ACC112 (cell line): Measurements from ENCODE around the gene MPPED2.

Experiments used
- H2AFZ ChIP-seq: fragments of 200-600 bp; sonication (generic); one replicate; pipeline ENCODE4 v1.6.0; 2017; ENCODE audit warnings: antibody characterized with exemption, low read length; ENCODE audit not compliant: unreplicated experiment
- H3K27ac ChIP-seq: fragments of 200-600 bp; sonication (generic); 2 replicates; pipeline ENCODE4 v1.5.1; 2014; ENCODE audit warnings: low read depth, mild to moderate bottlenecking, antibody characterized with exemption, low read length, moderate library complexity
- H3K27me3 ChIP-seq: fragments of 200-600 bp; sonication (generic); 2 replicates; pipeline ENCODE4 v1.6.1; 2014; ENCODE audit warnings: mild to moderate bottlenecking, antibody characterized with exemption, low read length, moderate library complexity, mixed read lengths; ENCODE audit not compliant: insufficient read depth
- H3K36me3 ChIP-seq: fragments of 200-600 bp; sonication (generic); 2 replicates; pipeline ENCODE4 v1.6.1; 2016; ENCODE audit warnings: mild to moderate bottlenecking, antibody characterized with exemption, low read length, moderate library complexity, mixed read lengths; ENCODE audit not compliant: insufficient read depth
- H3K4me1 ChIP-seq: fragments of 200-600 bp; sonication (generic); one replicate; pipeline ENCODE4 v1.6.1; 2016; ENCODE audit warnings: low read length, mixed read lengths; ENCODE audit not compliant: insufficient read depth, unreplicated experiment, control insufficient read depth
- H3K4me3 ChIP-seq: fragments of 200-600 bp; sonication (generic); 2 replicates; pipeline ENCODE4 v1.5.1; 2014; ENCODE audit warnings: mild to moderate bottlenecking, low read depth, low read length
- H3K79me2 ChIP-seq: fragments of 200-600 bp; sonication (generic); one replicate; pipeline ENCODE4 v1.6.0; 2016; ENCODE audit warnings: low read length; ENCODE audit not compliant: control insufficient read depth, unreplicated experiment, insufficient read depth

MPPED2 gene

DNA sequence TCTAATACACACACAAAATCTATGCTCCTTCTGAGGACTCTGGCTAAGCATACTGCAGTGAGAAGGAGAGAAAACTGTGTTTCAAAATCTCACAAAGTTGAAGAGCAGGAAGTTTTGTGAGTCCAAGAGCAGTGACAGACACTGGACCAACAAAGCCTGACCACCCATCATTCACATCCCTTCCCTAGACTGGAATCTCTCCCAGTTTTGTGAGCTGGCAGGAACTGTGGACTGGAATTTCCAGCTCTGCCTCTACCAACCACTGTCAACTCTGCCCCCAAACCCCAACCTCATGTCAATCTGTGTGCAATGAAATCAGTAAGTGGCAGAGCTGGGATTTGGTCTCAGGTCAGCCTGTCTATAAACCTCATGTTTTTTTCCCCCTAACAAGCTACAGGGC is 150.7 kb downstream of the MPPED2 start:
- H2AFZ ChIP-seq = no peak overlapping the region
- no peak overlapping the region for H3K4me3 ChIP-seq
- H3K27ac ChIP-seq = no peak overlapping the region
- H3K4me1 ChIP-seq = no peaks in the 10 kb centered on the region
- no peaks in the 10 kb centered on the region for H3K36me3 ChIP-seq
- H3K27me3 ChIP-seq = peaks cover 12% of the 10 kb centered on the region; the same call in 1 of the 2 replicates
- H3K79me2 ChIP-seq = no peaks in the 10 kb centered on the region

DNA sequence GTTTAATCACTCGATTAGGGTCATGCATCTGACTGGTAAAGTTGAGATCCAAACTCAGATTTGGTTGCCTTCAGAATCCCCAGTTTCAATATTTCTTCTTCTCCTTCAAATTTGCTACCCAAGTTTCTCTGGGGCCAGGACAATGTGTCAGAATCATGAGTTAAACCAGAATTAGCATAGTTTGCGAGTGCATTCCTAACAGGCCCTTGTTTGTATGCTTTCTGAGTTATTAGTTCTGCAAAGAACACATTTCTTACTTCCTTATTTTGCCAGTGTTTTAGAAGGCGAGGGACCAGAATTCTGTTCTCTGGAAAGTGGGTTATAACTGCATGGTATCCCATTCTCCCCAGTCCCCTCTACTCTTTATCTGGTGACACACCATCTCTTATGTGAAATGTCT is 151.3 kb downstream of the MPPED2 start:
- Histone ChIP-seq H3K27ac (no peak overlapping the region), H3K27me3 (peaks cover 12% of the 10 kb centered on the region; the same call in 1 of the 2 replicates), H3K36me3 (no peaks in the 10 kb centered on the region), H3K4me1 (no peaks in the 10 kb centered on the region), H3K4me3 (no peak overlapping the region), H2AFZ (no peak overlapping the region), H3K79me2 (no peaks in the 10 kb centered on the region)

DNA sequence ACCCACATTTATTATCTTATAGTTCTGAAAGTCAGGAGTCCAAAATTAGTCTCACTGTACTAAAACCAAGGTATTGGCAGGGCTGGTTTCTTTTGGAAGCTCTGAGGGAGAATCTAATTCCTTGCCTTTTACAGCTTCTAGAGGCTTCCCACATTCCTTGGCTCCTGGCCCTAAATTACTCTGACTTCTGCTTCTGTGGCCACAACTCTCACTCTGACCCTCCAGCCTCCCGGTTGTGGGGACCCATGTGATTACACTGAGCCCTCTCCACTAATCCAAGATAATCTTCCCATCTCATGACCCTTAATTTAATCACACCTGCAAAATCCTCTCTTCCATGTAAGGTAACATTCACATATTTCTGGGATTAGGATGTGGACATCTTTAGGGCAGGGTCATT is 152.3 kb downstream of the MPPED2 start:
- Histone ChIP-seq H3K27ac (no peak overlapping the region), H2AFZ (no peak overlapping the region), H3K4me3 (no peak overlapping the region)

DNA sequence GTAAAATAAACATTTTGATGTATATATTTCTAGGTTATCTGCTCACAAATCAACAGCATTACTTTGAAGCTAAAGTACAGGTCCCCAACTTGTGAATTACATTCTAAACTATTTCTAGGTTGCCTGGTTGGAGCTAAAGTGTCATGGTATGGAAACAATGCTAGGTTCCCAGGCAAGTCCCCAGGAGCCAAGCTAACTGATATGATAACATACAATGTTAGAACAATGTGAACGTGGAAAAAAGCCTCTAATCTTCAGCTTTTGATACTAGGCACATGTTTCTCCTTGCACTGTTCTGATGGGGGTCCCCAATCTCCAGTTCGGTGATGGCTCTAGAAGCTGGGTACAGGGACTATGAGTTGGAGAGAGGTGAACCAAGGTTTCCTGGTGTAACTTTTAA is 153.4 kb downstream of the MPPED2 start:
- Histone ChIP-seq H3K27me3 (peaks cover 12% of the 10 kb centered on the region; the same call in 1 of the 2 replicates), H3K27ac (no peak overlapping the region), H3K36me3 (no peaks in the 10 kb centered on the region), H3K4me1 (no peaks in the 10 kb centered on the region), H3K79me2 (no peaks in the 10 kb centered on the region), H3K4me3 (no peak overlapping the region), H2AFZ (no peak overlapping the region)

More for the DNA sequence above, 152.3 kb downstream of the MPPED2 start:
- Histone ChIP-seq H3K79me2 (no peaks in the 10 kb centered on the region), H3K27me3 (peaks cover 12% of the 10 kb centered on the region; the same call in 1 of the 2 replicates), H3K4me1 (no peaks in the 10 kb centered on the region), H3K36me3 (no peaks in the 10 kb centered on the region)

DNA sequence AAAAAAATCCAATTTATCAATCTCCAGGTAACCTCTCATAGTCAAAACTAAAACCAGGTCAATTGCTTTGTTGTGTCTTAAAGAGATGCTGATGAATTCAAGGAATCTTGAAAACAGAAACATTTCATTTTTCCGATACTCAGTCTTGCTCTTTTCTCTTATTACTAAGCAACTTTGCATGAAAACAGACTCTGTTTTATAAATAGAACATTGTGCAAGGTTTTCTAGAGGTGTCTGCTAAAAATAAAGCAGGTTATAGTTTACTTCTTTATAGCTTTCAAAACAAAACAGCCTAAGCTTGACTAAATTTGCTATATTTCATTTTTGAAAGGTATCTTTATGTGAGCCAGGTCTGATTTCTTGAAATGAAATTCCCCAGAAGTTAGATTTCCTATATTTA is 154.0 kb downstream of the MPPED2 start:
- H3K79me2 ChIP-seq = no peaks in the 10 kb centered on the region
- H3K4me1 ChIP-seq = no peaks in the 10 kb centered on the region
- H2AFZ ChIP-seq = no peak overlapping the region
- no peaks in the 10 kb centered on the region for H3K36me3 ChIP-seq
- no peak overlapping the region for H3K27ac ChIP-seq
- H3K27me3 ChIP-seq = peaks cover 12% of the 10 kb centered on the region; the same call in 1 of the 2 replicates
- H3K4me3 ChIP-seq = no peak overlapping the region

DNA sequence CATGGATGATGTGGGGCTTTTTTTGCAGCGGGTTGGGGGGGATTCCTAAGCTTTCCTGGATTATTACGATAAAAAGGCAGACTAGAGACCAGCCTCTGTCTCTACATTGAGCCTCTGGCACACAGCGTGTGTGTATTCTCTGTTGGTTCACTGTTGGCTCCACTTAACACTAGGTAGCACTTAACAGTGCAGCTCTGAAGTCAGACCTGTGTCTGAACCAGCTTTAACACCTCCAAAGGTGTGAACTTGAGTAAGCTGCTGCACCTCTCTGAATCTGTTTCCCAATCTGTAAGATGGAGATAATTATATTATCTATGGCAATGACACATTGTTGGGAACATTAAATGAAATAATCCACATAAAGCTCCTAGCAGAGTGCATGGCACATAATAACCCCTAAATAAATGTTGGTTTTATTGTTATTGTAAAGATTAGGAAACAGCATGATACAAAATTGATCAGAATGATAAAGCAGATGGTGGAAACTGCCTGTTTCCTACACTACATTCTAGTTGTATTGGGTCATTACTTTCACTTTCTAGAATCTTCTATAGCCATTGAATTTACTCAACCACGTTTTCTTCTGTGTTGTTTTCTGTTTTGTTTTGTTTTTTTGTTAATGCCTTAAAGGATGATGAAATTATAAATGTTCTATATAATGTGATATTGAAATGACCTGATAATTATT is 154.9 kb downstream of the MPPED2 start:
- Histone ChIP-seq H3K27me3 (peaks cover 11% of the 10 kb centered on the region; the same call in 1 of the 2 replicates), H3K79me2 (no peaks in the 10 kb centered on the region), H2AFZ (no peak overlapping the region), H3K4me3 (no peak overlapping the region), H3K4me1 (no peaks in the 10 kb centered on the region), H3K27ac (no peak overlapping the region), H3K36me3 (no peaks in the 10 kb centered on the region)

DNA sequence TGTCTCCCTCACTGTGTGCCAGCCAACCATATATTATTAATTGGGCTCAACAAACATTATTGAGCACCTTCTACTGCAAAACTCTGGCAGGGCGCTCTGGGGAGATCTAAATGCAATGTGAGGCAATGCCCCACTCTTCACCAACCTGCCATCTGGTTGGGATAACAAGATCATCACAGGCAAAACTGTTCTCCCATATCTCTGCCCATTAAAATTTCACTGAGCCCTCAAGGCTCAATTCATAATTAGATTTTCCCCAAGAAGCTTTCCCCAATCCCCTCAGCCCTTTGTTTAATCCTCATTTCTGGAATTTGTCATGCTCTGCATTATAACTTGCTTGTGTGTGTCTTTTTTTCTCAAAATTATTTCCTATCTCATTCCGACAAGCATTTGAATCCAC is 156.6 kb downstream of the MPPED2 start:
- Histone ChIP-seq H3K4me1 (no peaks in the 10 kb centered on the region), H2AFZ (no peak overlapping the region), H3K27ac (no peak overlapping the region), H3K27me3 (peaks cover 19% of the 10 kb centered on the region; the same call in 1 of the 2 replicates), H3K36me3 (no peaks in the 10 kb centered on the region), H3K79me2 (no peaks in the 10 kb centered on the region), H3K4me3 (no peak overlapping the region)

DNA sequence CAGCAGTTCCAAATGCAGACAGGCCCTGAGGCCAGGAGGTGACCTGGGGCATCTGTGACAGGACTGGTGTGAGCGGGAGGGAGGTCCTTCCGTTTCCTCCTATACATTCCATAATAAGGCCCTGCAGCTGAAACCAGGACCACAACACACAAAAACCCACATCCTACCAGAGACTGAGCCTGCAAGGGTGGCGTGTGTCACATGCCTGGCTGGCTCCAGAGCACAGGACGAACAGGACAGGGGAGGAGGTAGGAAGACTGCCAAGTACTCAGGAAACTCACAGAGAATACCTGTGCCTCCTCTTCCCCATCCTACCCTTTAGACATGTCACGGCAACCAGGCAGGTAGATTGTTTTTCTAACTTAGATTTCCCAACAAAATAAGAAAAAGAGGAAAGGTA is 159.4 kb downstream of the MPPED2 start:
- H3K4me3 ChIP-seq = no peak overlapping the region
- H3K36me3 ChIP-seq = no peaks in the 10 kb centered on the region
- H3K79me2 ChIP-seq = no peaks in the 10 kb centered on the region
- peaks cover 18% of the 10 kb centered on the region; the same call in 1 of the 2 replicates for H3K27me3 ChIP-seq
- H3K4me1 ChIP-seq = no peaks in the 10 kb centered on the region
- H3K27ac ChIP-seq = no peak overlapping the region
- H2AFZ ChIP-seq = no peak overlapping the region

DNA sequence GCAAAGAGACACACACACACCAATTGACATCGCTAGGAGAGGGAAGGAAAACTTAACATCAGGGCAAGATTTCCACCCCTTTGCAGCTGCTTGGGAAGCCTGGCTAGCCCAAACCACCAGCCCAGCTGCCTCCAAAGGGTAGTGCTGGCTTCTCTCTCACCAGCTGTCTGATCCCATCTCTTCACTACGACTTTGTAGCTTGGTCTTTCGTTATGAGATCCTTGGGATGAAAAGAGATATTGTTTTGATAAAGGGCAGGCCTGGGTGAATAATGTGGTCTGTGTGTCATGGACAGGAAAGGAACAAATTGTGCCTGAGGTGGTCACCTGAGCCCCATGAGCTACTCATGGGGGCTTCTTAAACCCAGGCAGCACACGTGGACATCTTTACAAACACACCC is 161.3 kb downstream of the MPPED2 start:
- no peaks in the 10 kb centered on the region for H3K4me1 ChIP-seq
- H3K4me3 ChIP-seq = no peak overlapping the region
- H3K36me3 ChIP-seq = no peaks in the 10 kb centered on the region
- no peaks in the 10 kb centered on the region for H3K79me2 ChIP-seq
- no peak overlapping the region for H3K27ac ChIP-seq
- peaks cover 18% of the 10 kb centered on the region; the same call in 1 of the 2 replicates for H3K27me3 ChIP-seq
- no peak overlapping the region for H2AFZ ChIP-seq

DNA sequence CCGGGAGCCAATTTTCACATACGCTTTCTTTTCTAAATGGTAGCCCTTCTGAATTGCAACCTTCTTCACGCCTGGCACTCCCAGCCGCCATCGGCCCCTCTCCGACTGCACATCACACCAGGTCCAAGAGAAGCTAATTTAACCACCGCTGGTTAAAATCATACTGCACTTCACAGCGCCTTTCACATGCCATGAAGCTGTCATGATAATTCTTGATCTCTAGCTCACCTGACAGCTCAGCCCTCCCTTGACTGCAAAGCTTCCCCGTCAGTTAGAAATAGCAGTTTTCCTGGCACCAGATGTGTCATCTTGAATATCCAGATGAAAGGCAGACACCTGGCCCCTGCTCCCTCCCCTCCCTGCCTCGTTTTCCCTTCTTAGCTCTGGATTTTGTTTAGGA is 161.8 kb downstream of the MPPED2 start:
- no peak overlapping the region for H3K27ac ChIP-seq
- peaks cover 18% of the 10 kb centered on the region; the same call in 1 of the 2 replicates for H3K27me3 ChIP-seq
- H2AFZ ChIP-seq = no peak overlapping the region
- H3K4me1 ChIP-seq = no peaks in the 10 kb centered on the region
- H3K36me3 ChIP-seq = no peaks in the 10 kb centered on the region
- H3K79me2 ChIP-seq = no peaks in the 10 kb centered on the region
- no peak overlapping the region for H3K4me3 ChIP-seq

DNA sequence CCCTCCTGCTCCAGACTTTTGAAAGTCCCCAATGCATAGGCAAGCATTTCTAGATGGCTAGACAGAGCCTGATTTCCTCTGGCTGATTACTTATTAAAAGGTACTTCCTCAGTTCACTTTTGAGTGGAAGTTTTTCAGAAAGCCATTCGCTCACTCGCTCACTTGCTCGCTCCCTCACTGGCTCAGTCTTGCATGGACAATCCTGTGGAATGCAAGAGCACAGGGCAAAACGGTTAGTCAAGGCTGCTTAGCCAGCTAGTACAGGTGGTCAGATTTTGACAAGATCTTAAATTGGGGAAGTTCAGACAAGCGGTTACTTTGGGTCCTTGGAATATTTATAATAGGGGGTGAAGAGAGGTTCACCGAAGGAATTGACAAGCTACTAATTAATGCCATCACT is 162.3 kb downstream of the MPPED2 start:
- H3K27ac ChIP-seq = no peak overlapping the region
- no peaks in the 10 kb centered on the region for H3K4me1 ChIP-seq
- no peak overlapping the region for H2AFZ ChIP-seq
- H3K79me2 ChIP-seq = no peaks in the 10 kb centered on the region
- H3K27me3 ChIP-seq = peaks cover 18% of the 10 kb centered on the region; the same call in 1 of the 2 replicates
- H3K4me3 ChIP-seq = no peak overlapping the region
- no peaks in the 10 kb centered on the region for H3K36me3 ChIP-seq
